NCI-H2029 treated with DMSO at 0.1 percent for 48 hours (cell line): ENCODE data around the gene SERTAD2.

Experiments used
- DNase-seq: peaks from one replicate; lab custom pipeline; 2025; lab: John Stamatoyannopoulos, UW

Gene SERTAD2

DNA sequence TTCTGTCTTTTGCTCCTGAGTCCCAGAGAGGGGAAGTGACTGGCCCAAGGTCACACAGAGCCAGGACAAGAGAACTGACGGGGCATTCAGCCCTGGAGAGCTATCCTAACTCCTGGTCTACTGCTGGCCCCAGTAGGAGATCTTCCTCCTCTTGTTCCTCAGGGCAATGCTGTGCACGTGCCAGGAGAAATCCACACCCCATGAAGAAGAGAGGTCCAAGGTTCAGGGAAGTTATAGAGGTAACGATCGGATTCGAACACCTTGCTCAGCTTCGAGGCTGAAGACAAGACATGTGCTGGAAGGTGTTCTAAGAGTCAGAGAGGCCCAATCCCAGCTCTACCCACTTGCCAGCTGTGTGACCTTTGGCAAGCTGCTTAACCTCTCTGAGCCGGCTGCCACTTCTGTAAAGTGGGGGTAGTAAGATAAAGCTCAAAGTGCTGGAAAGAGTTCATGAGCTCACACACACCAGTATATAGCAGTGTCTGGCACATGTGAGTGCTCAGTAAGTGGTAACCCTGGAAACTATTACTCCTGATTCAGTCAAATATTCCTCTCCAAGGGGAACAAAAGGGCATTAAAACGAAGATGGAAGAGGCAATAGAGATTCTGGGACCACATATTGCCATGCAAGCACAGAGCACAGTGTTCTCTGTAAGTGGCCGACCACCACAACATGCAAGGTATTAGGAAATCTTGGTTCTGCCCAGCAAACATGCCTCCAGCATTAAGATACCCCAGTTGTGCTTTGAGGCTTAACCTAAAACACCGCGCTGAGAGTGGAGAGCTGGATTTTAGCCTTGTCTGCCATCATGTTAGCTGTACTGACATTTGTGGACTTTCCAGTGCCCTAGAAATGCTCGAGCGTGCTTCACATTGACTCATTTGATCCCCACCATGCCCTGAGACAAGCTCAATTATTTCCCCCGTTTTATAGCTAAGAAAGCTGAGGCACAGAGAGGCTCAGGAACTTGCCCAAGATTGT lies 25.6 kb downstream of the SERTAD2 start:
- no peak for DNase-seq

DNA sequence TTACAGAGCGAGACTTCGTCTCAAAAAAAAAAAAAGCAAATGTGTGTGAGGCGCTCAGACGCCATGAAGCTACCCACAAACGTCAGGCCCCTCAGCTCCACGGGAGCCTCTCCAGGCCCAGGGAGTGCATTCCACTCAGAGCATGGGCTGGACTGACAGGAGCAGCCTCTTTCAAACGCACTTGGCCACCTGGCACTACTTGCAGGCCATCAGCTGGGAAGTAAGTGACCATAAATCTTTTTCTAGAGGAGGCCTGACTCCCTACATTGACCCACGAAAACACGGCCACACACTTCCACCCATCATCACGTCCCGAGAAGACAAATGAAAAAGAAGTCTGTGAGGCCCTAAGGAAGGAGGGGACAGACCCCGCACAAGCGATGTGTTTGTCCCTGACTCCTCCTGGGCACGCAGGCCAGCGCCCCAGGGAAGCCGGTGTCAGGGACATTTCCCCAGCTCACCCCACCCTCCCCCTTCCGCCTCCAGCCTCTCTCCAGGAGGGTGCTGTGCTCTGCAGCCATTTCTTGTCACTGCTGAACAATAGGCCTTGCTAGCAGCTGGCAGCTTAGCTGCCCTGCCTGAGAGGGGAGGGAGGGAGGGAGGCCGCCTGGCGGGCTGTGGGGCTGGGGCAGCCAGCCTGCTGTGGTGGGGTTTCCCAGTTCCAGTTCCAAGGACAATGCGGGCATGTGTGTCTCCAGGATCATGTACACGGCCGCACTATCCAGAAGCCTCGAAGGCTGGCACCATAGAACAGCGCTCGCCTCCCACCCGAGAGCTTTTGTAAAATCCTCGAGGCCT lies 26.6 kb downstream of the SERTAD2 start:
- DNase-seq = no peak

DNA sequence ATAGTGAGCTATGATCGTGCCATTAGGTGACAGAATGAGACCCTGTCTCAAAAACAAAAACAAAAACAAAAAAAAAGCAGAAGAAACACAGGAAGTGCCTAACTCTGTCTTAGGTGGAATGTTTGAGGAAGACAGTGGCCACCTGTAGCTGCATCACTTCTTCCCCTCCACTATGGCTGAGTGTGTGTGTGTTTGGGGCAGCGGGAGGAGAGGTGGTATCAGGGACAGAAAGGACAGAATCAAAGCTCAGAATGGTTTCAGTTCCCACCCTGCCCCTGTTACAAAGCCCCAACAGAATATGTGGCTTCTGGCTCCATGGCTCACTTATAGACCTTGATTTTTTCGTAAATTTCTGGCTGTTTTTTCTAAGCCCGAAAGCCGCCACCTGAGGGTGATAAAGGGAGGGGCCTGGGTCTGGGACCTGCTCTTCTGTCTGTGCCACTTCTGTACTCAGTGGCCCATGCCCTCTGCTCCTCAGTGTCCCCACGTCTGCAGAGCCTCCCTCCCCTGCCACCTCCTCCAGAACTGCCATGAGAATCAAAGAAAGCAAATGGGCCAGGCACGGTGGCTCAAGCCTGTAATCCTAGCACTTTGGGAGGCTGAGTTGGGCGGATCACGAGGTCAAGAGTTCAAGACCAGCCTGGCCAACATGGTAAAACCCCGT lies 27.4 kb downstream of the SERTAD2 start:
- DNase-seq = no peak

DNA sequence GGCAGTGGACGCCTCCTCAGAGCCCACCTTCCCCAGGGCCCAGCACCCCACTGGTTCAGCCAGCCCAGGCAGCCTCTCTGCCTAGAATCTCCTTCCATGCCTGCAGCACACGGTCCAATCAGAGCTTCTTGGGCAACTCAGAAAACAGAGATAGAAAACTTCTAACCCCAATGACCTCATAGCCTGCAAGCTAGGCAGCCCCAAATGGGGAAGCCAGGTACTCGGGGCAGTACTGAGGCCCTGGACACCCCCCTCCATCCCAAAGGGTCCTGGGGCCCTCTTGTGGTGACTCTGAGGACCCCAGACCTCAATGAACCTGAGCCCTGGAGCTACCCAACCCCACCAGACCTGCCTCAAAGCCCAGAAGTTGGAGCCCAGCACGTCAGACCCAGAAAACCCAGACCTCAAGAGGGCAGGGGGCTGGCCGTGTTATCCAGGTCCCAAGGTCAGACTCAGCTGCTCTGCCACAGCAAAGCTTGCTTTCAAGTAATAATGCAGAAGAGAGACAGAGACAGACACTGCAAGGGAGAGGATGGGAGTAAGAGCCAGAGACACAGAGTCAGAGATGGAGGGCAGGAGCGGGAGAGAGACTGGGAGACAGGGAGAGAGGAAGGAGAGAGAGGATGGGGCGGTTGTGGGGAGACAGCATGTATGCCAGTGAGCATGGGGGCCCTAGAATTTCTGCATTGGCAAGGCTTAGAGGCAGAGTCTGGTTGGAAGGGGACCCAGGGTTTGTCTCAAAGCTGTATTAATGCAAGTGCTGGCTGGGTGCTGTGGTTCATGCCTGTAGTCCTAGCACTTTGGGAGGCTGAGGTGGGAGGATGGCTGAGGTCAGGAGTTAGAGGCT lies 28.2 kb downstream of the SERTAD2 start:
- DNase-seq = no peak

DNA sequence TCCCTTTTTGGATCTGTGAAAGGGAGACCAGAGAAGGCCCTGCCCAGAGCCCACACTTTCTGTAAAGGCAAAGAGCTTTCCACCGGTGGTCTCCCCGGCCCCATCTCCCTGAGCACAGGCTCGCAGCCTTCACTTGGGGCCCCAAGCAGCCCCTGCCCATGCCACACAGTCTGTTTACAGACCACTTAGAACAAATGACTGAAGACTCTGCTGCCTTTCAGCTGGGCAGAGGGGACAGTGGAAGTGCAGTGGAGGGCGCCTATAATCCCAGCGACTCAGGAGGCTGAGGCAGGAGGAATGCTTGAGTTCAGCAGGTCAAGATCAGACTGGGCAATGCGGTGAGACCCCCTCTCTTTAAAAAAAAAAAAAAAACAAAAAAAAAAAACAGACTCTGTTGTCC lies 28.9 kb downstream of the SERTAD2 start:
- DNase-seq = no peak

DNA sequence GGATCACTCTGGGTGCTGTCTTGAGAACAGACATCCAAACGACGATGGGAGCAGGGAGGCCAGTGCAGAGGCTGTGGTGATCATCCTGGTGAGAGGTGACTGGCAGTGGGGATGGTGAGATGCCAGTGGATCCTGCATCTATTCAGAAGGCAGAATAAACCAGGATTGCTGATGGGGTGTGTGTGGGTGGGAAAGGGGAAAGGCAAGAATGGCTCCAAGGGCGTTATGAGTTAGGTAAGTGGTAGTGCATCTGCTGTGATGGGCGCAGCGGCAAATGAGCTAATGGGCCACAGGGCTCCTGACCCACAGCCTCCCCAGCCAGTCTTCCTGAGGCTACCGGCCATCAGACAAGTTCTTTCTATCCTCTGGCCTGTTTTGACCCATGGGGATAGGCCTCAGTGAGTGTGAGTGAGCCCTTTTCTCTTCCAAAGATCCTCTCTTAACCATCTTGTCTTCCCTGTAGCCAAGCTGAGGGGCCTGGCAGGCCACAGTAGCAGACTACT lies 29.6 kb downstream of the SERTAD2 start:
- no peak for DNase-seq

DNA sequence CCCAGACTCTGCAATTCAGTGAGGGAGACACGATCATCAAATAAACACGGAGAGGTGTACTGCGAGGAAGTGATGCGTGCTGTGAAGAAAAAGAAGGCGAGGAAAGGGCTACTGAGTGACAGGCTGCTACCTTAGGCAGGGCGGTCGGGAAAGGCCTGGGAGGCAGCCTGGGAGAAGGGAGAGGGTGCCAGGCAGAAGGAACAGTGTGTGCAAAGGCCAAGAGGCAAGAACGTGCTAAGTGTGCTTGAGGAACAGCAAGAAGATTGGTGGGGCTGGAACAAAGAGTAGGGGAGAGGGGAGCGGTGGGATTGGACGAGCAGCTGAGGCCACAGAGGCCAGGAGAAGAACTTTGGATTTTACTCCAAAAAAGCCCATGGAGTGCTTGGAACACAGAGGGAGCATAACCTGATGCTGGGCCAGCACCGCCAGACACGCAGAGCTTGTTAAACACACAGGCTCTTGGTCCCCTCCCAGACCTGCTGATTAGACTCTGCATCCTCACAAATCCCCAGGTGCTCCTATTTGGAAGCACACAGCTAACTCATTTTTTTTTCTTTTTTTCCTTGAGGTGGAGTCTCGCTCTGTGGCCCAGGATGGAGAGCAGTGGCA lies 30.4 kb downstream of the SERTAD2 start:
- no peak for DNase-seq

DNA sequence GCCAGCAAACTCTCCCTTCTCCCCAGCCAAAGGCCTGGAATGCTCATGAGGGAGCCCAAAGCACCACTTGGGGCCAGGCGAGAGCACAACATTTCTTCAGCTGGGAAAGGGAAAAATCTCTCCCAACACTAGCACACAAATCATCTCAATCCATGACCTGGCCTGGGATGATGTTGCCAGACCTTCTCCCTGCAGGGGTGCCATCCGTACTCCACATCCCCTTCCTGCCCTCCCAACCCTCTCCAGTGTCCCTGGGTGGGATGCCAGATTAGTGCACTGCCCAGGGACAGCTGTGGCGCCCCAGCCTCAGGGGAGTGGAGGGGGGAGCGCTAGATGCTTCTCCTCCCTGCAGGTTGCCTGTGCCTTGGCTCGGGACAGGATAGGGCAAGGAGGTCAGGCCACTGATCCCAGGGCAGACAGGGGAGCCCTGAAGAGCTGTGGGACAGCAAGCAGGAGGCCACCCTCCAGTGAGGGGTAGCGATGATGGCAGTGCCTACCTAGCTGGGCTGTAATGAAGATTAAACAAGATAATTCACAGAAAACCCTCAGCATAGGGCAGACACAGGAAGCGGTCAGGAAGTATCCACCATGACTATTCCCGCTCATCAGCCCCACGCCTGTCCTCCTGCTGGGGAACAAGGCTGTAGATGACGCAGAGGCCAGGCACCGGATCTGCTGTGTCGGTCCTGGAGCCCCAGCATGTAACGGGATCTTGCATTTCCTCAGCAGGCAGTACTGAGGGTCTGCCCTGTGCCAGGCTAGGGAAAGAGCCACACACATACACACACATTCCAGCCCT lies 31.1 kb downstream of the SERTAD2 start:
- DNase-seq = no peak

DNA sequence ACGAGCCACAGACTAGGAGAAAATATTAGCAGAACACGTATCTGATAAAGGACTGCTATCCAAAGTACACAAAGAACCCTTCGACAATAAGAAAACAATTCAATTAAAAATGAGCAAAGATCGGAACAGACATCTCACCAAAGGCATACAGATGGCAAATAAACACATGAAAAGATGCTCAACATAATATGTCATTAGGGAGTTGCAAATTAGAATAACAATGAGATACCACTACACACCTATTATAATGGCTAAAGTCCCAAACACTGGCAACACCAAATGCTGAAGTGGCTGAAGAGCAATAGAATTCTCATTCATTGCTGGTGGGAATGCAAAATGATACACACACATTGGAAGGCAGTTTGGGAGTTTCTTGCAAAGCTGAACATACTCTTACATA lies 33.1 kb downstream of the SERTAD2 start:
- no peak for DNase-seq

DNA sequence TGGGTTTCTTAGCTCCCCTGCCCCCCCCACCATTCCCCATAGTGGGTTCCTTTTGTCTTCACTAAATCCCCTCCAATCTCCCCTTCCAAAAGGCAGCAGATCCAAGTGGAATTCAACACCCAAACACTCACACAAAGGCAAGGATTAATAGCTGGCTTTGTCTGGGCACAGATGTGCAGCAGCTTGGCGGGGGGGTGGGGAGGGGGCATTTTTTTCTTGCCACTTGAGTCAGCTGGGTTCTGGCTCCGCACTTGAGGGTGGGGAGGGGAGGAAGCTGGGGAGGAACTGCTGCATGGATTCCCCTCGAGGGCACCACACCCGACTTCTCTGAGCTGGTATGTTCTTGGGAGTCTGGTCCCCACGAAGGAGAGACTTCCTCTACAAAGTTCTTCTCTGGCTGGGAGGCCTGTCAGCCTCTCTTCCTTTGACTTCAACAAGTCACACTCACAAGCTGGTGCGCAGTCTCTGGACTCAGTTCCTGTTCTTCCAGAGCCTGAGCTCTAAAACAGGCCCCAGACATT lies 36.0 kb downstream of the SERTAD2 start:
- DNase-seq = no peak

DNA sequence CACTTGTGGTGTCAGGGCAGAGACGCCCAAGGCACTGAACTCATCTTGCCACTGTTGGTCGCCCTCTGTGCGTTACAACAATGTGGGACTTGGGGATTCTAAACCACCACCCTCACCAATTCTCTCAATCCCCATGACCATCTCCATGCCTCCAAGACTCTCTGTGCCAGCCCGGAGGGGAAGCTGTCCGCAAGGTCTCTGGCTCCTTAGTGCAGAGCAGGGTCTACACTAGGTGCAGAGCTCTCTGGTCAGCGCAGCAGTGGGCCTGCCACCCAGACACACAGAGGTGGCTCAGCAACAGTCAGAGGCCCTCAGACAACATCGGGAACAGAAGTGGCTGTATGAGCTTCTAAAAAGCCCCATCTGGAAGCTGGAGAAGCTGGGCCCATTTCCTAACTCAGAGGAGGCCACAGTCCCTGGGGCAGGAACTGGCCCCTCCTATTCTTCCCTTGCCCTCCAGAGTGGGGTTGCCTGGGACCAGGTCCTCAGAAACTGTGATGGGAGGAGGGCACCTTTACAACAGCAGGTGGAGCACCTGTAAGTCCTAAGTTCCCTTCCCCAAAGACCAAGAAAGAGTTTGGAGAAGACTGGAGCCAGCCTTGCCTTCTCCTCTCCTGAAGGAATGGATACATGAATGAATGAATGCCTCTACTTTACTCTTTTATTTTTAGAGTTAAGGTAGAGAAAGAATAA lies 37.7 kb downstream of the SERTAD2 start:
- DNase-seq = no peak

DNA sequence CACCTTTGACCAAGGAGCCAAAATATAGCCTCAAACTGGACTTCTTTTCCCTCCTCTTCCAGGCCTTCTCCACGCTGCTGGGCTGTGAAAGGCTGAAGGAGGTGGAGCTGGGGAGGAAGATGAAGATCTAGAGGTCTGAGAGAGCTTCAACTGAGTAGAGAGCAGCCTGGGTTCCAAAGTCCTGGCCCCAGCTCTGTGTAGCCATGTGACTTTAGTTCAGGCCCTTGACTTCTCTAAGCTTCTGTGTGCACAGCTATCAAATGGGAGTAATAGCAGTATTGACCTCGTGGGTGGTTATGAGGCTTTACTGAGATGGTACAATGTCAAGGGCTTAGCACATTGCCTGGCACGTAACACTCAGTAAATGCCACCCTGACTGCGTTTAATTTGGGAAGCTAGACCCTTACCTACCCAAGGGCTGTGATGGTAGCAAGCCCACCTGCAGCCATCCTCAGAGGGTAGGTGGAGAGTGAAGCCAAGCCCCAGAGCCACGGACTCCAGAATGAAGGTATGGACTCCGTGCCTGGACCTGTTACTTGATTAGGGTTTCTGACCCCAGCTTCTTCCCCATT lies 38.4 kb downstream of the SERTAD2 start:
- DNase-seq = no peak

DNA sequence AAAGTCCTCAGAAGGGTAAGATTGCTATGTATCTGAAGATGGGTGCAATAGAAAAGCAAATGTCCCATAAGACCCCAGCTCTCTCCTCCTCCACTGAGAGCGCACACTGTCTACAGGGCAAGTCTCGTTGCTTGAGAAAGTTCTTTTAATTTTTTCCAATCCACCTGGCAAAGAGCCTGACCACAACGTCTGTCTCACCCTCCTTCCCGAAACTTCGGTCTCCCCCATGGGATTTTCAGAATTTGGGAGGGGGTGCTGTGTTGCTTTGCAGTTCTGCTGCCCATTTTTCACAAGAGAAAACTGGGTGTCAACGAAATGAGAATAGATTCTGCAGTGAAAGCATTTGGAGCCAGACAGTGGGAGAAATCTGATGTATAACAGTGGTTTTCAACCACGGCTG lies 40.4 kb downstream of the SERTAD2 start:
- no peak for DNase-seq

DNA sequence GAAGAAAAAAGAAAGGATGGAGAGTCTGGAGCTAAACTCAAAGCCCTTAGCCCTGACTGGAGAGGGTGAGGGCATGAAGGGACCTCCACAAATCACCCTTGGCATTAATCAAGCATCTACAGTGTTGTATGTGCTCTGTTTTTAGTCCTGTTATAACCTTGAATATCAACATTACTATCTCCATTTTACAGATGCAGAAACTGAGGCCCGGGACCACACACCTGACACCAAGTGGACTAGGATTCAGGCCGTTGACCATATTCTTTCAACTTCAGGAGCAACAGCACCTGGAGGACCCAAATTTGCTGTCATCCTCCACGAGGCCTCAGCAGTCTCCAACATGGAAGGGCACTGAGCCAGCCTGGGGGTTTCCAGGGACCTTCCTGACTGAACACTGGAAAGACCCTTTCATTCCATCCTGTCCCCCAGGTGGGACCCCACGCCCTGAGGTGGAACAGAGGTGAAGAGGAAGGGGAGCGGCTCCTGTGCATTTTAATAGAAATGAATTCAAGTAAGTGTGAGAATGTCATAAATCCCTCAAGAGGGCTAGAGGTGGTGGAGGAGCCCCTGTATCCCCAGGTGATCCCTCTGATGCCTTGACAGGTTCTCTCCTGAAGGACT lies 41.0 kb downstream of the SERTAD2 start:
- no peak for DNase-seq

DNA sequence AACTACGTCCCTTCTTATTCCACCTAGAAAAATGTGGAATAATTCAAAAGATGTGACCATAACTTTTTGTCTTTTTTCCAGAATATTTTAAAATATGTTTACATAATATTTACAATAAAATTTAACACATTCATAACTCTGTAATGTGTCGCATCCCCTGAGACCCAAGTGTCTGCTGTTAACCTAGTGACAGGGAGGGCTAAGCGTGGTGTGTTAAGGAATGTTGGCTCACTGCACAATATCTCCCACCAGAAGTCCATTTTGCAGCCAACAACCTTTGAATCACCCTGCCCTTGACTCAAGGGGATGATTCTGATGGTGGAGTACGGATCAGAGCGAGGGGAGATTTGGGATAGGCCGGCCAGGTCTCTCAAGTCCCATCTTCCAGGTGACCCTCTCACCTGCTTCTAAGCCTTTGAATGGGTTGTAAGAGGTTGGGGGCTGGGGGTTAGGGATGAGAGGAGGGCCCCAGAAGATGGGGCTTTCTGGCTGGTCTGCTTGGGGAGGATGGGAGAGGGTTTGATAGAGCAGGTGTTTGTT lies 43.3 kb downstream of the SERTAD2 start:
- no peak for DNase-seq

DNA sequence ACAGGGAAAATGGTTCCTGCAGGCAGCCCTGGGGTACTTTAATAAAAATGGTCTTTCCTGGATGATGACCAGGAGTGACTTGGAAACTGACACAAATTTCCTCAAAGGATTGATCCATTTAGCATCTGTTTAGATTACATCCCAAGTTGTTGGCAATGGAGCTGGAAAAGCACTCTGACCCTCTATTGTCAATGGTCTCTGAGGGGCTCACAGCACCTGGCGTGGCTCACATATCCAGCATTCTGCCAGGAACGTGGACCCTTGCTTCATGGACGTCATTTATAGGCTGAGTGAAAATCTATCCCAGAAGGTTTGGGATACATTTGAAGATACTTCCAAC lies 43.8 kb downstream of the SERTAD2 start:
- no peak for DNase-seq

DNA sequence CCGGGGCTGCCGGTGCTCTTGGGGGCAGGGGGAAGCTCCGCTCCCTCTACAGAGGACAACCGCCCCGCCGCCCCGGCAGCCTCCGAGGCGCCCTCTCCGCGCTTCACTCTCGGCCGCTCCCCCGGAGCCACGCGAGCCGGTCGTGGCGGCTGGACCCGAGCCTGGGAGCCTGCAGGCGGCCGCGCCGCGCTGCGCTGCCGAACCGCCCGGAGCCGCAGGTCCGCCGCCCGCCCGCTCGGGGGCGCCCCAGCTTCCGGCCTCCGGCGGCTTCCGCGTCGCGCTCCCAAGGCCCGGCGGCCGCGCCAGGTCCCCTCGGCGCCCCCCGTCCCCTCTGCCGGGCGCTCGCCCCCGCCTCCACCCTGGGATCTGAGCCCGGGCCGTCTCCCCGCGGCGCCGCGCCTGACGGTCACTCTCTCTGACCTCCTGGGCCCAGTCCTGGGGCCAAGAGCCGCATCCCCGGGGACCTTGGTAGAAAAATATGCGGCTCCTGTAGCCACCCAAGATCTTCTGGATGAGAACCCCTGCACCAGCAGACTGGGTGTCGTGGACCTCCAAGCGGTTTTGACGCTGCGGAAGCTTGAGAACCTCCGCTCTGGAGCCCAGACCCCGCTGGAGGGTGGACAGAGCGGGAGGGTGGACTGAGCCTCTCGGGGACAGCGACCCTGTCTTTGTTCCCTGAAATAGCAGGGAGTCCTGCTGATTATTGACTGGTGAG lies 44.3 kb downstream of the SERTAD2 start:
- DNase-seq = no peak

DNA sequence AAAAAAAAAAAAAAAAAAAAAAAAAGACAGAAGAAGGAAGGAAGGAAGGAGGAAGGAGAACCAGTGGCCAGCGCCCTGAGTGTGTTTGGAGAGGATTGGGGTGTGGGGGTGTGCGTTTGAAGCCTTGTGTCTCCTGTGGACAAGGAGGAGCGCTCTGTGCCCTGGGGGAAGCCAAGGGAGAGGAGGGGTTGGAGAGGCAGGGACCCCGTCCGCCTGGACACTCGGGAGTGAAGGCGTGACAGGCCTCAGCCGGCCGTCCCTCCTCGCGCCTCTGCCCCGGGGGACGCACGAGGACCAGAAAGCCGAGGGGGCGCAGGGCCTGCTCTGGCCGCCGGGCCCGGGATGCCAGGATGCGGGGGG lies 44.9 kb downstream of the SERTAD2 start:
- DNase-seq = no peak
